GM21390 (cell line): ENCODE measurements around the gene ANTKMT.

Experiments used
- ATAC-seq: cut with Tn5 transposase; IDR thresholded peaks from one replicate; pipeline ENCODE4 v1.9.1; 2021; ENCODE audit not compliant: unreplicated experiment

The ANTKMT gene

GRCh38 chr16:720990-721764 is at the start of gene ANTKMT:
Gene ANTKMT, plus strand, starts transcription at chr16:721146. Its CDS starts 129 bp downstream, at chr16:721275.
- peak; percentile 60 for ATAC-seq

DNA sequence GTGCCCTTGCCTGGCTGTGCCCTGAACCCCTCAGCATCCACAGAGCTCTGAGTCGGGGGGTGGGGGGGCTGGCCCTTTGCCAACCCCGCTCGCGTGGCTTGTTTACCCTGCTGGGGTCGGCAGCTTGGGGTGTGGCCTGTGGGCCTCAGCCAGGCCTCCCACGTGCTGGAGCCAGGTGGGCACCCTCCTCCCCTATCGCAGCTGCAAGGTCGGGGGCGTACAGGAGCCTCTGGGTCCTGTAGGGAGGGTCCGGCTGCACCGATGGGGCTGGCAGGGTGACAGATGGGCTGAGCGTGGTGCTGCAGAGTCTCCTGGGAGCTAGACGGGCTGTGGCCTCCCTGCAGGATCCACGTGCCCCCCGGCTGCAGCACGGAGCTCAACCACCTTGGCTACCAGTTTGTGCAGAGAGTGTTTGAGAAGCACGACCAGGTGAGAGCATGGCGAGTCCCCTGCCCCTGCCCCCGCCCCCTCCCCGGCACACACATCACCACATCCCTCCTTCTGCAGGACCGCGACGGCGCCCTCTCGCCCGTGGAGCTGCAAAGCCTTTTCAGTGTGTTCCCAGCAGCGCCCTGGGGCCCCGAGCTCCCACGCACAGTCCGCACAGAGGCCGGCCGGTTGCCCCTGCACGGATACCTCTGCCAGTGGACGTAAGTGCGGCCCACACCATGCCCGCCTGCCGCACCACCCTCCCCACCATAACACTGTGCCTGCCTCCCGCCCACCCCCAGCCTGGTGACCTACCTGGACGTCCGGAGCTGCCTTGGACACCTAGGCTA is 49.4 kb upstream of the ANTKMT start:
- no peak for ATAC-seq

GRCh38 chr16:672371-672770 is 48.6 kb upstream of the ANTKMT start:
- no peak for ATAC-seq

DNA sequence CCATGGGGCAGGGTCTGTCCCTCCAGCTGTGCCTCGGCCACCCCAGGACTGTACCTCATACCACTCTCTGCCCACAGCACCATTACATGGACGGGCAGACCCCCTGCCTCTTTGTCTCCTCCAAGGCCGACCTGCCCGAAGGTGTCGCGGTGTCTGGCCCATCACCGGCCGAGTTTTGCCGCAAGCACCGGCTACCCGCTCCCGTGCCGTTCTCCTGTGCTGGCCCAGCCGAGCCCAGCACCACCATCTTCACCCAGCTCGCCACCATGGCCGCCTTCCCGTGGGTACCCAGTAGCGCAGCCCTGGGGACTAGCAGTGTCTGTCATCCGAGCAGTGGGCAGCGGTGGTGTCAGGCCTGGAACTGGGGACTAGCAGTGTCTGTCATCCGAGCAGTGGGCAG is 48.1 kb upstream of the ANTKMT start:
- ATAC-seq = no peak

GRCh38 chr16:673399-673991 is 47.5 kb upstream of the ANTKMT start:
- ATAC-seq = no peak

- no peak for ATAC-seq
These were observed 46.6 kb upstream of the ANTKMT start for GRCh38 chr16:674214-674881.

GRCh38 chr16:674968-675883 is 45.7 kb upstream of the ANTKMT start, which contains the start of gene RHBDL1:
Gene RHBDL1, plus strand, starts transcription at chr16:675671. Its CDS starts 120 bp downstream, at chr16:675791.
- ATAC-seq = no peak

- ATAC-seq = no peak
These were observed 44.9 kb upstream of the ANTKMT start for GRCh38 chr16:675884-676564.

DNA sequence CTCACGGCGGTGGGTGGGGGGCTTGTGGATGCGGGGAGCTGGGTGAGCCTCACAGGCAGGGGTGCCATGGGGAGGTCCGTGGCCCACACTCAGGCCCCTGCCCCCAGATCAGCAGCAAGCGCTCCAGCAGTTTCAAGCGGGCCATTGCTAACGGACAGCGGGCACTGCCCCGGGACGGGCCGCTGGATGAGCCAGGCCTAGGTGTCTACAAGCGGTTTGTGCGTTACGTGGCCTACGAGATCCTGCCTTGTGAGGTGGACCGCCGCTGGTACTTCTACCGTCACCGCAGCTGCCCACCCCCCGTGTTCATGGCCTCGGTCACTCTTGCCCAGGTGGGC is 44.4 kb upstream of the ANTKMT start:
- no peak for ATAC-seq

- no peak for ATAC-seq
These were observed 44.0 kb upstream of the ANTKMT start for GRCh38 chr16:676913-677312.

DNA sequence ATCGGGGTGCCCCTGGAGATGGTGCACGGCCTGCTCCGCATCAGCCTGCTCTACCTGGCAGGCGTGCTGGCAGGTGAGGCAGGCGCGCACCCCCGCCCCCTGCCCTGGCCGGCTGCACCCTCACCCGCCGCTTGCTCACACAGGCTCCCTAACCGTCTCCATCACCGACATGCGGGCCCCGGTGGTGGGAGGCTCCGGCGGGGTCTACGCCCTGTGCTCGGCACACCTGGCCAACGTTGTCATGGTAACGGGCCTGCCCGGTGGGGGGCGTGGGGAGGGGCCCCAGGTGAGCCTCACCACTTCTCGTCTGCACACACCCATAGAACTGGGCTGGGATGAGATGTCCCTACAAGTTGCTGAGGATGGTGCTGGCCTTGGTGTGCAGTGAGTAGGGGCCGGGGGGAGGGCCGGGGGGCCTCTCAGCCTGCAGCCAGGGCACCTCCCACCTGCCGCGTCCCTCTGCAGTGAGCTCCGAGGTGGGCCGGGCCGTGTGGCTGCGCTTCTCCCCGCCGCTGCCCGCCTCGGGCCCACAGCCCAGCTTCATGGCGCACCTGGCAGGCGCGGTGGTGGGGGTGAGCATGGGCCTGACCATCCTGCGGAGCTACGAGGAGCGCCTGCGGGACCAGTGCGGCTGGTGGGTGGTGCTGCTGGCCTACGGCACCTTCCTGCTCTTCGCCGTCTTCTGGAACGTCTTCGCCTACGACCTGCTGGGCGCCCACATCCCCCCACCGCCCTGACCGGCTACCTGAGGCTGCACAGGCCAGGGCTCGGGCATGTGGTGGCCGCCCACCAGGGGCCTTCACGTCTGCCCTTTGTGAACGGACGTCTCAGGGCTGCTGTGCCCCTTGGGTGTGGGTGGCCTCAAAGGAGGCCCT is 43.4 kb upstream of the ANTKMT start:
- no peak for ATAC-seq

DNA sequence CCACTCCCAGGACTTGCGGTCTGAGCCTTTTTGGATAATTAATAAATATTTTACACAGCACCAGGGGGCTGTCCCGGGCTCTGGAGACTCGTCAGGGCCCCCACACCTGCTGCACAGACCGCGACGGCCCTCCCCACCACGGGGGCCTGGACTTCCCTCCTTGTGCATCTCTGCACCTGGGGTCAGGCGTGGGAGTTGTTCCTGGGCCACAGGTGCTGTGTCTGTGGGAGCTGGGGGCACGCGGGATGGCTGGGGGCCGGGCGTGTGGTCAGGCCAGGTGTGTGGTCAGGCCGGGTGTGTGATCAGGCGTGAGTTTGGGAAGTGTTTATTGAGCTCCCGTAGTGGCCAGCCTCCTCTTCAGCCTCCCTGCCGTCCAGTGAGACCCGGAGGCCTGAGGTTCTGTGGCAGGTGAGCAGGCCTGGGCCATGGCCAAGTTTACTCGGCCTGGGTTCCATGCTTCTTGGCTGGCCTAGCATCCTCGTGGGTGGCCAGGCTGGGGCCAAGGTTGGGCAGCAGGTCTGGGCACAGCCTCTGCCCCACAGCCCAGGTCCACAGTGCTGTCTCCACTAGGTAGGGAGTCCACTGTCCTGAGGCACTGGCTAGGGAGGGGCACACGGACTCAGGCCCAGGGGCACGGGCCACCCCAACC is 42.6 kb upstream of the ANTKMT start:
- ATAC-seq = no peak

GRCh38 chr16:678858-679813 is 41.8 kb upstream of the ANTKMT start:
- ATAC-seq = no peak

GRCh38 chr16:679814-680624 is 40.9 kb upstream of the ANTKMT start, which contains the start of gene STUB1:
Gene STUB1, plus strand, starts transcription at chr16:680410. Its CDS starts 116 bp downstream, at chr16:680526.
- peak; percentile 37 for ATAC-seq

DNA sequence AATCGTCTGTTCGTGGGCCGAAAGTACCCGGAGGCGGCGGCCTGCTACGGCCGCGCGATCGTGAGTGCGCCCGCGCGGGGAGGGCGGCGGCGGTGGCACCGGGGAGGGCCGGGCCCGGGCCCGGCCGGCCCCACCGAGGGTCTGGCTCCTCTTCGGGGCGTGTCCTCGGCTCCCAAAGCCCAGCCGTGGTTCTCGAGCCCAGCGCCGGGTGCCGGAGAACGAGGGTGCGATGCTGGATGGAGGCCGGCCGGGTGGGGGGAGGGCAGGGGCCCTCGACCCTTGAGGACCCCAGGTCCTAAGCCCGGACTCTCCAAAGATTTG is 40.4 kb upstream of the ANTKMT start:
- ATAC-seq = no peak

- no peak for ATAC-seq
These were observed 39.8 kb upstream of the ANTKMT start for GRCh38 chr16:680967-681745.
